Prostate gland (tissue), 2 donors: ENCODE results near the gene CTIF. TPM values are rescaled to one million over a fixed set of nuclear protein-coding genes. Genes with fewer than 3 reads are reported as not detected.

Experiments used
- DNase-seq: peaks from one replicate; pipeline ENCODE4 v3.0.0-alpha.2; 2019; ENCODE audit warnings: low spot score
- H3K27ac ChIP-seq, 2 donors: fragments of 200-600 bp; sonication (generic); 2 replicates each; pipeline ENCODE4 v1.5.1; 2017 to 2019
- H3K27me3 ChIP-seq: fragments of 200-600 bp; sonication (generic); replicated peaks from 2 replicates; pipeline ENCODE4 v1.5.1; 2019; ENCODE audit not compliant: insufficient read depth
- H3K36me3 ChIP-seq, 2 donors: fragments of 200-600 bp; sonication (generic); 1 replicate in 1 of 2; 2 replicates in 1 of 2; pipeline versions ENCODE4 v1.5.1 to v1.8.1; 2017 to 2019
- H3K4me1 ChIP-seq: fragments of 200-600 bp; sonication (generic); replicated peaks from 2 replicates; pipeline ENCODE4 v1.5.1; 2019
- H3K4me3 ChIP-seq, 2 donors: fragments of 200-600 bp; sonication (generic); 2 replicates each; pipeline ENCODE4 v1.5.1; 2017 to 2019
- H3K9me3 ChIP-seq: fragments of 200-600 bp; sonication (generic); 2 replicates; pipeline ENCODE4 v1.5.1; 2017
- POLR2A ChIP-seq: fragments of 450-650 bp; IDR thresholded peaks from one replicate; pipeline ENCODE4 v1.6.1; 2016; ENCODE audit warnings: antibody characterized with exemption, mild to moderate bottlenecking
- POLR2AphosphoS5 ChIP-seq: sonication (generic); formaldehyde crosslinking; IDR thresholded peaks from one replicate; pipeline ENCODE4 v1.6.1; 2017; ENCODE audit warnings: antibody characterized with exemption
- WGBS: methylation state at CpG from one replicate; pipeline ENCODE4 v1.1.5; 2018; 5-methylcytosine and 5-hydroxymethylcytosine counted together
- intact Hi-C: fragments of 100-400 bp; cut with DNase I; formaldehyde crosslinking; loops from one replicate; pipeline ENCODE4 v1.14.2; 2022
- total RNA-seq, 2 donors: library from RNA; depleted of rRNA; stranded (reverse); fragments of >200 nt; gene quantifications; one replicate each; pipeline ENCODE4 v1.1.0, GENCODE V29; 2016
- TF ChIP-seq, protein P1 (sequence below), 4 experiments: fragments of 200-600 bp in 2 of 4; fragments of 450-650 bp in 2 of 4; sonication (generic) in 2 of 4; IDR thresholded peaks; 1 replicate in 3 of 4; 2 replicates in 1 of 4; pipeline ENCODE4 v1.5.1; 2016 to 2019; ENCODE audit warnings: antibody characterized with exemption in 4 of 4, mild to moderate bottlenecking in 2 of 4, moderate library complexity in 2 of 4

Gene CTIF
- total RNA-seq, 2 donors from 2014 or later: 8.1 to 57.9 TPM

DNA sequence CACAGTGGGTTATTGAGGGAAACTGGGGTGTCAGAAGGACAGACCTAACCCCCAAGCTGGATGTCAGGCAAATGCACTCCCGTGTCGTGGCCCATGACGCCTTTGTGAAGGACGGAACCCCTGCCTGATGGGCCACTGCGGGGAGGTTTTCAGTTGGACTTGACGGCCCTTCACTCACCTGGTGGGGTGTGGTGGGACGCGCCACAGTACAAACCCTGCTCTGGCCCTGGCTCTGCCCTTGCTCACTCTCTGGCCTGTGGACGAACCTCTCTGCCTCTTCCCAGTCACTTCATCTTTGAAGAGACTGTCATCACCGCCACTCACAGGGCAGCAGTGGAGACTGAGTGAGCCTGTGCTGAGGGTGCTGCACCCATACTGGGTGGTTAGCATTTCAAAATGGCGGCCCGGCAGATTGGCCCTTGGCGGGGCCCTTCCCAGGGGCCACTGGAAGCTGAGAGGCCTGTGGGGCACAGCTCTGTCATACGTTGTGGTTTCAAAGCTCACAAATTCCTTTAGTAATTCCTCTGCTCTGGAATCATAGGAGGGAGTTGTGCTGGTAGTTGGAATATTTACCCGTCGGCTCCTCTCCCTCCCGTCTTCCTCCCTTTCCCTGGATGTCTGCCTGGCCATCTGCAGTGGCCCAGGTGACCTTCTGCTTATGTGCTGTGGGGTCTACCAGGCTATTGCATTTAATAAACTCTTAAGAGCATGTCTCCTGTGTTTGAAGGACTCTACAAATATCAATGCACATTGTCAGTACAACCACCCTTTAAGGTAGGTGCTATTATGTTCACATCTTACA lies 200.6 kb downstream of the CTIF start:
- no peaks in the 10 kb centered on the region for H3K36me3 ChIP-seq
- 90% methylated on average over 17 of the region's 17 CpGs for WGBS
- no peak overlapping the region for H3K27ac ChIP-seq
- intact Hi-C loops: no loop called here
- no peaks in the 10 kb centered on the region for H3K4me1 ChIP-seq
- no peaks in the 10 kb centered on the region for H3K9me3 ChIP-seq
- no peak for DNase-seq
- no peak overlapping the region for H3K4me3 ChIP-seq
- H3K27me3 ChIP-seq: no peaks in the 10 kb centered on the region
- no peak for TF ChIP-seq POLR2A
- TF ChIP-seq, protein P1, sequence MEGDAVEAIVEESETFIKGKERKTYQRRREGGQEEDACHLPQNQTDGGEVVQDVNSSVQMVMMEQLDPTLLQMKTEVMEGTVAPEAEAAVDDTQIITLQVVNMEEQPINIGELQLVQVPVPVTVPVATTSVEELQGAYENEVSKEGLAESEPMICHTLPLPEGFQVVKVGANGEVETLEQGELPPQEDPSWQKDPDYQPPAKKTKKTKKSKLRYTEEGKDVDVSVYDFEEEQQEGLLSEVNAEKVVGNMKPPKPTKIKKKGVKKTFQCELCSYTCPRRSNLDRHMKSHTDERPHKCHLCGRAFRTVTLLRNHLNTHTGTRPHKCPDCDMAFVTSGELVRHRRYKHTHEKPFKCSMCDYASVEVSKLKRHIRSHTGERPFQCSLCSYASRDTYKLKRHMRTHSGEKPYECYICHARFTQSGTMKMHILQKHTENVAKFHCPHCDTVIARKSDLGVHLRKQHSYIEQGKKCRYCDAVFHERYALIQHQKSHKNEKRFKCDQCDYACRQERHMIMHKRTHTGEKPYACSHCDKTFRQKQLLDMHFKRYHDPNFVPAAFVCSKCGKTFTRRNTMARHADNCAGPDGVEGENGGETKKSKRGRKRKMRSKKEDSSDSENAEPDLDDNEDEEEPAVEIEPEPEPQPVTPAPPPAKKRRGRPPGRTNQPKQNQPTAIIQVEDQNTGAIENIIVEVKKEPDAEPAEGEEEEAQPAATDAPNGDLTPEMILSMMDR (IDR thresholded peaks at IDR 0.05): no peak
- TF ChIP-seq POLR2AphosphoS5: no peak

DNA sequence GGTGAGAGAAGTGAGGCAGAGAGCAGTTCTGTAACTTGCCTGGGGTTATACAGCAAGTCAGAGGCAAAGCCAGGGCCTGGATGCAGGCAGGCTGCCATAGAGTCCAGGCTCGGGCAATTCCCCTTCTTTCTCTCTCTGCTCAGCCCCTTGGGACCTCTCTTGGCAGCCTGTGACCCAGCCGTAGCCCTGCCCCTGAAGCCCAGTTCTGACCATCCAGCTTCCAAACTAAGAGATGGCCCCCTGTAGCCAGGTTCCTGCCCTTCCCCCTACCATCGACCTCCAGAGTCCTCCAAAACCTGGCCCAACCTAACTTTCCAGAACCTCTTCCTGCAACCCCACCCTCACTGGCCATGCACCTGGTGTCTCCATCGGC lies 201.2 kb downstream of the CTIF start:
- Histone ChIP-seq H3K4me3 (no peak overlapping the region), H3K36me3 (no peaks in the 10 kb centered on the region), H3K27me3 (no peaks in the 10 kb centered on the region), H3K4me1 (no peaks in the 10 kb centered on the region), H3K9me3 (no peaks in the 10 kb centered on the region), H3K27ac (no peak overlapping the region)
- no peak for TF ChIP-seq POLR2AphosphoS5
- TF ChIP-seq, protein P1 (IDR thresholded peaks at IDR 0.05): no peak
- no peak for TF ChIP-seq POLR2A
- no peak for DNase-seq
- WGBS: 83% methylated on average over 4 of the region's 4 CpGs
- intact Hi-C loops: no loop called here

DNA sequence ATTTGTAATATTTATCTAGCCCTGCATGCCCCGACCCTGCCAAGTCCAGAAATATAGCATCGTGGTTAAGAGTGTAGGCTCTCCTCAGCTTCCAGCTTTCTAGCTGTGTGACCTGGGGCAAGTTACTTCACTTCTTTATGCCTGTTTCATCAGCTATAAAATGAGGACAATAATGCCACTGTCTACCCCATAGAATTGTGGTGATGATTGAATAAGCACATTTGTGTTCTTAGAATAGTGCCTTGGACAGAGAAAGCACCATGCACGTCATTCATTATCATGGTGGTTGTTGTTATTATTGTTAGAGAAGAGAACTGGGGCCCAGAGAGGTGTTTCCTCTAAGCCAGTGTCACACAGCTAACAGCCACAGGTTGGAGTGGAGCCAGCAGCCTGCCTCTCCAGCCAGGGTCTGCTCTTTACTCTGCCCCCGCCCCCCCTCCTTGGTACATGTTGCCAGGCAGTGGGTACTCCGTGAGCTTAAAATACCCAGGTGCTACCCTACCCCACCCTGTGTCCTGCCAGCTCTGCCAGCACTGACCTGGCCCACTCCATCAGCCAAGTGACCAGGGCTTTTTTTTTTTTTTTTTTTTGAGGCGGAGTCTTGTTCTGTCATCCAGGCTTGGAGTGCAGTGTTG lies 202.1 kb downstream of the CTIF start:
- Histone ChIP-seq H3K9me3 (no peaks in the 10 kb centered on the region), H3K4me3 (no peak overlapping the region), H3K4me1 (no peaks in the 10 kb centered on the region), H3K27me3 (no peaks in the 10 kb centered on the region), H3K27ac (no peak overlapping the region), H3K36me3 (no peaks in the 10 kb centered on the region)
- WGBS: 77% methylated on average over 6 of the region's 6 CpGs
- intact Hi-C loops: no loop called here
- TF ChIP-seq POLR2AphosphoS5 (no peak), POLR2A (no peak)
- TF ChIP-seq, protein P1 (IDR thresholded peaks at IDR 0.05): no peak
- no peak for DNase-seq

GRCh38 chr18:48741866-48742265 lies 203.0 kb downstream of the CTIF start:
- intact Hi-C loops: no loop called here
- no peaks in the 10 kb centered on the region for H3K27me3 ChIP-seq

More at GRCh38 chr18:48741866-48742265, 203.0 kb downstream of the CTIF start:
- WGBS: 96% methylated on average over 6 of the region's 6 CpGs
- no peak for DNase-seq
- Histone ChIP-seq H3K36me3 (no peaks in the 10 kb centered on the region), H3K4me3 (no peak overlapping the region), H3K27ac (no peak overlapping the region), H3K9me3 (no peaks in the 10 kb centered on the region), H3K4me1 (no peaks in the 10 kb centered on the region)
- no peak for TF ChIP-seq POLR2A
- TF ChIP-seq, protein P1 (IDR thresholded peaks at IDR 0.05): no peak
- no peak for TF ChIP-seq POLR2AphosphoS5
